Right forelimb (tissue), 1 donor: Measurements from ENCODE around the gene ANHX.

Source experiments
- DNase-seq: peaks from one replicate; pipeline ENCODE4 v3.0.0-alpha.2; 2018

ANHX gene

DNA sequence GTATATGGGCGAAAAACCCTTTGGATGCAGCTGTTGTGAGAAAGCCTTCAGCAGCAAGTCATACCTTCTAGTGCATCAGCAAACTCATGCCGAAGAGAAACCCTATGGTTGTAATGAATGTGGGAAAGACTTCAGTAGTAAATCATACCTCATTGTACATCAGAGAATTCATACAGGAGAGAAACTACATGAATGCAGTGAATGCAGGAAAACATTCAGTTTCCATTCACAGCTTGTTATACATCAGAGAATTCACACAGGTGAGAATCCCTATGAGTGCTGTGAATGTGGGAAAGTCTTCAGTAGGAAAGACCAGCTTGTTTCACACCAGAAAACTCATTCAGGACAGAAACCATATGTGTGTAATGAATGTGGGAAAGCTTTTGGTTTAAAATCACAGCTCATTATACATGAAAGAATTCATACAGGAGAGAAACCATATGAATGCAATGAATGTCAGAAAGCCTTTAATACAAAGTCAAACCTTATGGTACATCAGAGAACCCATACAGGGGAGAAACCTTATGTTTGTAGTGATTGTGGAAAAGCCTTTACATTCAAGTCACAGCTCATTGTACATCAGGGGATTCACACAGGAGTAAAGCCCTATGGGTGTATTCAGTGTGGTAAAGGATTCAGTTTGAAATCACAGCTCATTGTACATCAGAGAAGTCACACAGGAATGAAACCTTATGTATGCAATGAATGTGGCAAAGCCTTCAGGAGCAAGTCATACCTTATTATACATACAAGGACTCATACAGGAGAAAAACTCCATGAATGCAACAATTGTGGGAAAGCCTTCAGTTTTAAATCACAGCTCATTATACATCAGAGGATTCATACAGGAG is 33.0 kb downstream of the ANHX start:
- DNase-seq: no peak

DNA sequence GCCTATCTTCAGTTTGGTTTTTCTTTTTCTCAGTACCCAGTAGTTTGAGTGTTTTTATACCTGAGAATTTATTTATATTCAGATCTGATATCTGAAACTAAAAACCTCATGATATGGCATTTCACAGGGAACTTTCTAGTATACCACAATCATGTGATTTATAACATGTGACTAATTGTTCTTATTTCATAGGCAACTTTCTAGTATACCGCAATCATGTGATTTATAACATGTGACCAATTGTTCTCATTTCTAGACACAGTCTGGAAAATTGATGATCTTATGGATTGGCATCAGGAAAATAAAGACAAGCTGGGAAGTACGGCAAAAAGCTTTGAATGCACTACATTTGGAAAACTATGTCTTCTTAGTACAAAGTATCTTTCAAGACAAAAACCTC is 33.8 kb downstream of the ANHX start:
- no peak for DNase-seq

DNA sequence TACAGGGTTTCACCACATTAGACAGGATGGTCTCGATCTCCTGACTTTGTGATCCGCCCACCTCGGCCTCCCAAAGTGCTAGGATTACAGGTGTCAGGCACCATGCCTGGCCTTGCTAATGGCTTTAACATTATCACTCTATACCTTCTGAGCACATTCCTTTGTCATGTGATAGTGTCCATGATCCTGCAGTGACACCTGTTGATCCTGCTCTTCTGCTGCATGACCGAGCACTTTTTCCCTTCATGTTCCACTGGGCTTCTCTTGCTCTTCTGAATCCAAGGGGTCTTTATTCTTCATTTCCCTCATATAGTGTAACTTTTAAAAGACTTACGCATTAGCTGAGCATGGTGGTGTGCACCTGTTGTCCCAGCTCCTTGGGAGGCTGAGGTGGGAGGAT is 42.8 kb downstream of the ANHX start:
- DNase-seq: no peak

DNA sequence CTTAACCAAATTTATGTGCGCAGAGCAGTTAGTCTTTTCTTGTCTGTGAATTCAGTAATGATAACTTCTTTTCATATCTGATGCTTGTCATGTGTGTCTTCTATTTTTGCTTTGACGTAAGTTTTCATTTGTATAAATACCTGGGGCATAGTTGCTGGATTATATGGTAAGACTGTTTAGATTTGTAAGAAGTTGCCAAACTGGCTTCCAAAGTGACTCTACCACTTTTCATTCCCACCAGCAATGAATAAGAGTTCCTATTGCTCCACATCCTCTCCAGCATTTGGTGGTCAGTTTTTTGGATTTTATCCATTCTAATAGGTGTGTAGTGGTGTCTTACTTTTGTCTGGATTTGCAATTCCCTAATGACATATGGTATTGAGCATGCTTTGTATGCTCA is 45.5 kb downstream of the ANHX start:
- no peak for DNase-seq

DNA sequence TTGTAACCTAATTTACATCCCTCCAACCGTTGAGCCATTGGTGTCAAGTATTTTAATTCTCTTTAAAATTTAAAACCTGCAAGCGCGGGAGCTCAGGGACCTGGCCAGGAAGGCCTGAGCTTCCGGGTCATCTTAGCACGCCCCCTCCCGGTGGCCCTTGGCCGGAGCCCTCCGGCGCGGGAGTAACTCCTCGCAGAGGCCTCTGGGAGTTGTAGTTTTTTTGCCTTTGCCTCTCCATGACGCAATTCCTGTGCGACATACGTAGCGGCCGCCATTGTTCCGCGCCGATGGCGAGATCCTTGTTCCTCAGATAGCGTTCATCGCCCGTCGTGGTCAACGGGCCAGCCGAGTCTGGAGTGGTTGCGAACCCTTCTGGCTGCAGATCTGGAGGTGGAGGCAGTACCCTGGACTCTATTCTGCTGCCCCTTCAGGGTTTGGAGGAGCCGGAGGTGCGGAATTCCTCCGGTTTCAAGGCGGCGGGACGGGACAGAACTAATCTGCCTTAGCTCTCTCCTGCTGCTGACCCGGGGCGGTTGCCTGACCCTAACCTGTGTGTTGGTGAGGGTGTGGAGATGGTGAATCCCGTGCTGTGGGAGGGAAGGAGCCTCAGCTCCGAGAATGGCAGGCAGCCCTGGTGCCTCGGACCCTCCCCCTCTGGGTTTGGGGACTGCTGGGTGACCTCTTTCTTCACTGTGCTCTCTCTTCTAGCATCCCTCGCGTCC is 54.3 kb downstream of the ANHX start, which contains the start of gene ZNF268:
Gene ZNF268, plus strand, starts transcription at position 258 of the 722 bp plus-strand sequence. CDS start 503 bp downstream, outside the sequence.
- peak; percentile 93 for DNase-seq

DNA sequence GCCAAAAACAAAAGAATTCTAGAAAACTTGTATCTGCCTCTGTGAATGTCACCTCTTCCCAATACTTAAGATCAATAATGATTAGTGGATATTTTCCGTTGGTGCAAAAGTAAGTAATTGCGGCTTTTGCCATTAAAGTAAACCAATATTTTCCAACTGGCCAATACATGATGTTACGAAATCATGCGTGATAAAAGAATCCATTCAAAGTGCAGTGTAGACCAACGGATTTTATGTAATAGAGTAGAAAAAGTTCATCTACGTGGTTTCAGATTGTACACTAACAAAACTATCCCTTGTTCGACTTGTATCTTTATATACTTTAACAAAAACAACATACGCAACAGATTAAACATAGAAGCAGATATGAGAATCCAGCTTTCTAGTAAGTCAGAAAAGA is 55.0 kb downstream of the ANHX start:
- no peak for DNase-seq

DNA sequence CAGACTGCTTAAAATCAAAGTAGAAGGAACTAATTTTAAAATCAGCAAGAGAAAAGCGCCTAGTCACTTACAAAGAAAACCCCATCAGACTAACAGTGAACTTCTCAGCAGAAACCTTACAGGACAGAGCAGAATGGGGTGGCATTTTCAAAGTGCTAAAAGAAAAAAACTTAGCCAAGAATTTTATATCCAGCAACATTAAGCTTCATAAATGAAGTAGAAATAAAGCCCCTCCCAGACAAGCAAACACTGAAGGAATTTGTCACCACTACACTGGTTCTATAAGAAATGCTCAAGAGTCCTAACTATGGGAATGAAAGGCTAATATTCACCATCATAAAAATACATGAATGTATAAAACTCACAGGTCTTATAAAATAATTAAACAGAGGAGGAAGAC is 60.8 kb downstream of the ANHX start:
- DNase-seq: no peak

DNA sequence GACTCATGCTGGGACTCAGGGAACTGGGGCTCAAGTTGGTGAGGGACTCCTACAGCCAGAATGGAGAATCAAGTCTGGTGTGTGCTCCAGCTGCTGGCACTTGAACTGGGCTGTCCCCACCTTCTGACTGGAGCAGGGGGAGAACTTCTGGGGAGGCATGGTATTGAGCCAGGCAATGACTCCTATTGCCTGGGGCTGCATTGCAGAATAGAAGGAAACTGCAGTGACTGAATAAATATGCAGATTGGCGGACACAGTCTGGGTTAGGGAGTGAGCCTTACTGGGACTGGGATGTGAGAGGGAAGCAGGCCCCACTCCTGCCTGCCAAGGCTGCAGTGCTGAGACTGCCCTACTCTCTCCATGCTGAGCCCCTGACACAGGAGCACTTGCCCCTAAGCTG is 63.2 kb downstream of the ANHX start:
- no peak for DNase-seq
